ENCODE data around the gene NCLN. TPM values are rescaled to one million over a fixed set of nuclear protein-coding genes. Genes with fewer than 3 reads are reported as not detected.

NCLN gene
- total RNA-seq, 4 donors from 2014 or later = 65.4 to 142 (median 102) TPM

DNA sequence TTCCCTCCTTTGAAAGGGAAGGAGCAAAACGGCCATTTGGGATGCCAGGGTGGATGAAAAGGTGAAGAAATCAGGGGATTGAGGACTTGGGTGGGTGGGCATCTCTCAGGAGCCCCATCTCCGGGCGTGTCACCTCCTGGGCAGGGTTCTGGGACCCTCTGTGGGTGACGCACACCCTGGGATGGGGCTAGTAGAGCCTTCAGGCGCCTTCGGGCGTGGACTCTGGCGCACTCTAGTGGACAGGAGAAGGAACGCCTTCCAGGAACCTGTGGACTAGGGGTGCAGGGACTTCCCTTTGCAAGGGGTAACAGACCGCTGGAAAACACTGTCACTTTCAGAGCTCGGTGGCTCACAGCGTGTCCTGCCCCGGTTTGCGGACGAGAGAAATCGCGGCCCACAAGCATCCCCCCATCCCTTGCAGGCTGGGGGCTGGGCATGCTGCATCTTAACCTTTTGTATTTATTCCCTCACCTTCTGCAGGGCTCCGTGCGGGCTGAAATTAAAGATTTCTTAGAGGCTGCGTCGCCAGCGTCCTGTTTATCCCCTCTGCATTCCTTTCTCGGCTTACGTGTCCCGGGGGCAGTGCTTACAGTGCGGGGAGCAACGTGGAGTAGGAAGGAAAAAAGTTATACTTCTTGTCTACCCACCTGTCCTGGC, 22.4 kb upstream of the NCLN start:
- no peak overlapping the region for H3K27ac ChIP-seq
- intact Hi-C loops (cut with DNase I; ENCODE audit: low total_unique reads) (loop anchor here (5.0 kb wide), 1 partner anchor 201 kb away; no protein-coding TSS in a partner anchor), in situ Hi-C loops (cut with MboI; ENCODE audit: low pct_ligation_motif_present in 1 of 4, low pct_unique_long_range_greater_than_20kb in 1 of 4, low sequenced_read_pairs in 3 of 4) (loop anchor here in 2 of 4 donors (5.0 to 10.0 kb wide), 2 partner anchors 201 to 209 kb away; no protein-coding TSS in a partner anchor)
- peak; percentile 56 for DNase-seq
- H3K9me3 ChIP-seq = no peaks in the 10 kb centered on the region
- H3K27me3 ChIP-seq = no peaks in the 10 kb centered on the region
- peaks cover 0 to 6% (median 0%) of the 10 kb centered on the region in 4 donors for H3K4me1 ChIP-seq
- H3K4me3 ChIP-seq = no peak overlapping the region
- 16 to 20% methylated on average over 1 to 27 of the region's 27 CpGs for WGBS, 2 donors (ENCODE audit: low coverage in 1 of 2)
- no peaks in the 10 kb centered on the region for H3K36me3 ChIP-seq
- TF ChIP-seq EP300 (IDR thresholded peaks at IDR 0.05; ENCODE audit: low read depth) (no peak), POLR2AphosphoS5 (IDR thresholded peaks at IDR 0.05) (no peak), POLR2A (IDR thresholded peaks at IDR 0.05) (no peak), CTCF (IDR thresholded peaks at IDR 0.05) (peak; percentile 82 to 96 (median 94))

- Histone ChIP-seq H3K9me3 (no peaks in the 10 kb centered on the region), H3K27ac (no peak overlapping the region), H3K27me3 (no peaks in the 10 kb centered on the region), H3K4me1 (peaks cover 0 to 6% (median 0%) of the 10 kb centered on the region in 4 donors), H3K36me3 (no peaks in the 10 kb centered on the region), H3K4me3 (no peak overlapping the region)
- 33% methylated on average over 7 of the region's 7 CpGs; no CpG with 5 or more reads in 1 of the 2 donors for WGBS, 2 donors (ENCODE audit: low coverage in 1 of 2)
- TF ChIP-seq POLR2AphosphoS5 (IDR thresholded peaks at IDR 0.05) = no peak
- TF ChIP-seq EP300 (IDR thresholded peaks at IDR 0.05; ENCODE audit: low read depth) = no peak
- no peak for TF ChIP-seq POLR2A (IDR thresholded peaks at IDR 0.05)
- no peak for TF ChIP-seq CTCF (IDR thresholded peaks at IDR 0.05)
- intact Hi-C loops (cut with DNase I; ENCODE audit: low total_unique reads) (loop anchor here (5.0 kb wide), 1 partner anchor 202 kb away; no protein-coding TSS in a partner anchor), in situ Hi-C loops (cut with MboI; ENCODE audit: low pct_ligation_motif_present in 1 of 4, low pct_unique_long_range_greater_than_20kb in 1 of 4, low sequenced_read_pairs in 3 of 4) (loop anchor here in 2 of 4 donors (5.0 to 10.0 kb wide), 2 partner anchors 202 to 209 kb away; no protein-coding TSS in a partner anchor)
- DNase-seq = no peak
Observed at GRCh38 chr19:3163943-3164342, 21.8 kb upstream of the NCLN start.

- Histone ChIP-seq H3K27me3 (no peaks in the 10 kb centered on the region), H3K36me3 (no peaks in the 10 kb centered on the region), H3K27ac (no peak overlapping the region), H3K4me1 (peaks cover 0 to 6% (median 0%) of the 10 kb centered on the region in 4 donors), H3K9me3 (no peaks in the 10 kb centered on the region), H3K4me3 (no peak overlapping the region)
- 75 to 88% methylated on average over 5 to 13 of the region's 13 CpGs for WGBS, 2 donors (ENCODE audit: low coverage in 1 of 2)
- TF ChIP-seq CTCF (IDR thresholded peaks at IDR 0.05) (no peak), POLR2AphosphoS5 (IDR thresholded peaks at IDR 0.05) (no peak), EP300 (IDR thresholded peaks at IDR 0.05; ENCODE audit: low read depth) (no peak), POLR2A (IDR thresholded peaks at IDR 0.05) (no peak)
- intact Hi-C loops (cut with DNase I; ENCODE audit: low total_unique reads) = no loop called here
- DNase-seq = no peak
- in situ Hi-C loops (cut with MboI; ENCODE audit: low pct_ligation_motif_present in 1 of 4, low pct_unique_long_range_greater_than_20kb in 1 of 4, low sequenced_read_pairs in 3 of 4) = loop anchor here in 1 of 4 donors (10.0 kb wide), 1 partner anchor 213 kb away; no protein-coding TSS in a partner anchor
Observed at GRCh38 chr19:3167533-3168272, 18.0 kb upstream of the NCLN start.

Data from transverse colon (tissue), 4 donors.